Heart left ventricle (tissue), 16 donors: Measurements from ENCODE around the gene IGLON5. TPM values are rescaled to one million over a fixed set of nuclear protein-coding genes. Genes with fewer than 3 reads are reported as not detected.

ENCODE experiments used
- ATAC-seq, 4 donors: fragments of 200-7000 bp; cut with Tn5 transposase; one replicate each; pipeline ENCODE4 v1.9.1; 2020 to 2022; ENCODE audit warnings: moderate library complexity in 4 of 4, mild to moderate bottlenecking in 3 of 4, moderate number of reproducible peaks in 1 of 4
- DNase-seq, 5 donors: peaks; one replicate each; pipeline ENCODE4 v3.0.0-alpha.2; 2020
- H3K27ac ChIP-seq, 12 donors: fragments of 200-600 bp; sonication (generic) in 4 of 12; one replicate each; pipeline versions ENCODE4 v1.5.0 to v1.8.0; 2016 to 2022; ENCODE audit warnings: mild to moderate bottlenecking in 2 of 12
- H3K27me3 ChIP-seq, 9 donors: fragments of 200-600 bp; sonication (generic) in 2 of 9; one replicate each; pipeline versions ENCODE4 v1.5.1 to v1.8.0; 2016 to 2022; ENCODE audit warnings: mild to moderate bottlenecking in 3 of 9
- H3K36me3 ChIP-seq, 9 donors: fragments of 200-600 bp; sonication (generic) in 2 of 9; one replicate each; pipeline versions ENCODE4 v1.5.0 to v1.8.0; 2018 to 2022; ENCODE audit warnings: mild to moderate bottlenecking in 2 of 9
- H3K4me1 ChIP-seq, 12 donors: fragments of 200-600 bp; sonication (generic) in 4 of 12; one replicate each; pipeline versions ENCODE4 v1.5.0 to v1.8.0; 2016 to 2022; ENCODE audit warnings: mild to moderate bottlenecking in 3 of 12
- H3K4me3 ChIP-seq, 12 donors: fragments of 200-600 bp; sonication (generic) in 4 of 12; one replicate each; pipeline versions ENCODE4 v1.5.0 to v1.8.0; 2017 to 2022; ENCODE audit warnings: mild to moderate bottlenecking in 9 of 12, moderate library complexity in 4 of 12
- H3K9me3 ChIP-seq, 12 donors: fragments of 200-600 bp; sonication (generic) in 4 of 12; one replicate each; pipeline versions ENCODE4 v1.5.0 to v1.8.0; 2016 to 2022; ENCODE audit warnings: mild to moderate bottlenecking in 1 of 12
- POLR2A ChIP-seq, 2 donors: fragments of 450-650 bp; IDR thresholded peaks; one replicate each; pipeline ENCODE4 v1.6.1; 2017; ENCODE audit warnings: antibody characterized with exemption in 2 of 2, mild to moderate bottlenecking in 2 of 2, moderate library complexity in 2 of 2
- whole genome bisulfite sequencing, 4 donors: extraction: QIAGEN DNeasy Blood & Tissue Kit in 2 of 4; methylation state at CpG; one replicate each; pipeline versions ENCODE4 v1.1.5 to v1.1.7; 2013 to 2018; 5-methylcytosine and 5-hydroxymethylcytosine counted together
- intact Hi-C, 10 donors: fragments of 100-400 bp; cut with DNase I; formaldehyde crosslinking; loops; one replicate each; pipeline versions ENCODE4 v1.11.1 to v1.14.2; 2022
- polyA plus RNA-seq, 2 donors: library from polyadenylated mRNA; stranded (reverse); fragments of 200-250 nt; gene quantifications; one replicate each; pipeline ENCODE4 v1.2.3, GENCODE V29; 2013
- total RNA-seq, 9 donors: library from RNA; depleted of rRNA in 2 of 9; stranded (reverse); fragments of >200 nt in 2 of 9; fragmentation: NEBNext Ultra II Directional in 3 of 9; extraction: Animal tissue kit (Norgen Biotek cat#: 25700) in 3 of 9; gene quantifications; one replicate each; pipeline versions ENCODE4 v1.1.0 to v1.2.4, GENCODE V29; 2016 to 2023
- TF ChIP-seq, protein P1 (sequence below), 12 donors: fragments of 200-600 bp; sonication (generic) in 4 of 12; IDR thresholded peaks; one replicate each; pipeline versions ENCODE4 v1.5.0 to v1.8.0; 2018 to 2022; ENCODE audit warnings: antibody characterized with exemption in 12 of 12, mild to moderate bottlenecking in 5 of 12
- donor health status: ischemic (EF 13 %, LVEDD 7.1; RV severe dilation, severe dysfunction).
- donor health status: healthy with polysubstance abuse.
- donor health status: DM: no; HTN: yes; CAD: no.
- donor health status: DM: no; HTN: no; CAD: no.
- donor health status: ischemic (EF 25% LVEDD 6.9; RV normal size, moderate dysfunction).
- donor health status: ischemic (EF 25% LVEDD 5.7; RV mildly dilated, moderate dysfunction).
- donor health status: healthy.
- donor health status: DM: yes; HTN: yes; CAD: no.
- donor health status: ischemic (EF 35%, LVEDD 5.7; RV mildly dilated, moderate dysfunction).
- donor health status: nonischemic (EF 11% LVEDD 7.7; RV severe dilation, severe dysfunction).
- donor health status: DM: yes; HTN: yes; CAD: no.
- donor health status: PGD.
- donor health status: ischemic (EF 29% LVEDD 5.4; RV normal size, mild dysfunction).
- donor health status: nonischemic (EF 23%, LVEDD 6.1; RV moderate dilation, normal function).

IGLON5 gene
- total and polyA plus RNA-seq, 11 donors: 0.09 to 0.10 TPM; not detected in 9

DNA sequence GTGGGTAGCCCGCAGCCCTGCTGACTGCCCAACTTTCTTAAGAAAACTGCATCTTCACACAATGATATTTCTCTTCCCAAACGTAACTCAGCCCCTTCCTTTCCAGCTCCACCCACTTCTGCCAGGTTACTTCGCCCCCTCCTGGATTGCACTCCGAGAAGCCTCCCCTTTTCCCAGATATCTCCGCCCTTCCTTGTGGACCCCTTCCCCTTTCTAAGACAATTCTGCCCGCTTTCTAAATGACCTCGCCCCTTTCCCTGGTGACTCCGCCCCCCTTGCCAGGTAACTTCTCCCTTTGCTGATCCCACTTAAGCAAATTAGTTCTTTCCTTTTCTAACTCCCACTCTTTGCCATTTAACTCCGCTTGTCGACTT lies 27.9 kb downstream of the IGLON5 start:
- intact Hi-C loops: loop anchor here in 7 of 10 donors (1.0 to 10.0 kb wide), 10 partner anchors 28 to 318 kb away; partner anchors contain the start of genes C19orf84 (in 2 of the 7), ETFB (in 2 of the 7) and CLDND2 (in 1 of the 7)
- DNase-seq (no peak), ATAC-seq (no peak)
- 1% methylated on average over 10 of the region's 10 CpGs for WGBS, 4 donors
- peak overlapping the region in 10 of 12 donors; percentile 1 to 88 (median 40) for H3K27ac ChIP-seq
- H3K9me3 ChIP-seq: no peaks in the 10 kb centered on the region
- peaks cover 0 to 22% (median 12%) of the 10 kb centered on the region in 12 donors for H3K4me1 ChIP-seq
- no peaks in the 10 kb centered on the region for H3K27me3 ChIP-seq
- peaks cover 0 to 6% (median 0%) of the 10 kb centered on the region in 9 donors for H3K36me3 ChIP-seq
- peak overlapping the region; percentile 43 to 75 (median 62) for H3K4me3 ChIP-seq
- TF ChIP-seq, protein P1, sequence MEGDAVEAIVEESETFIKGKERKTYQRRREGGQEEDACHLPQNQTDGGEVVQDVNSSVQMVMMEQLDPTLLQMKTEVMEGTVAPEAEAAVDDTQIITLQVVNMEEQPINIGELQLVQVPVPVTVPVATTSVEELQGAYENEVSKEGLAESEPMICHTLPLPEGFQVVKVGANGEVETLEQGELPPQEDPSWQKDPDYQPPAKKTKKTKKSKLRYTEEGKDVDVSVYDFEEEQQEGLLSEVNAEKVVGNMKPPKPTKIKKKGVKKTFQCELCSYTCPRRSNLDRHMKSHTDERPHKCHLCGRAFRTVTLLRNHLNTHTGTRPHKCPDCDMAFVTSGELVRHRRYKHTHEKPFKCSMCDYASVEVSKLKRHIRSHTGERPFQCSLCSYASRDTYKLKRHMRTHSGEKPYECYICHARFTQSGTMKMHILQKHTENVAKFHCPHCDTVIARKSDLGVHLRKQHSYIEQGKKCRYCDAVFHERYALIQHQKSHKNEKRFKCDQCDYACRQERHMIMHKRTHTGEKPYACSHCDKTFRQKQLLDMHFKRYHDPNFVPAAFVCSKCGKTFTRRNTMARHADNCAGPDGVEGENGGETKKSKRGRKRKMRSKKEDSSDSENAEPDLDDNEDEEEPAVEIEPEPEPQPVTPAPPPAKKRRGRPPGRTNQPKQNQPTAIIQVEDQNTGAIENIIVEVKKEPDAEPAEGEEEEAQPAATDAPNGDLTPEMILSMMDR (IDR thresholded peaks at IDR 0.05): no peak
- TF ChIP-seq POLR2A (IDR thresholded peaks at IDR 0.05): no peak

GRCh38 chr19:51339687-51340656 lies 28.5 kb downstream of the IGLON5 start:
- peak; percentile 95 to 98 (median 96) for ATAC-seq
- Histone ChIP-seq H3K9me3 (no peaks in the 10 kb centered on the region), H3K4me3 (peak overlapping the region; percentile 7 to 75 (median 62)), H3K27ac (peak overlapping the region in 11 of 12 donors; percentile 24 to 88 (median 62)), H3K36me3 (peaks cover 0 to 11% (median 5%) of the 10 kb centered on the region in 9 donors), H3K4me1 (peaks cover 0 to 22% (median 12%) of the 10 kb centered on the region in 12 donors), H3K27me3 (no peaks in the 10 kb centered on the region)
- 1 to 3% (median 2%) methylated on average over 40 to 107 of the region's 107 CpGs for WGBS, 4 donors
- intact Hi-C loops: loop anchor here in 8 of 10 donors (1.0 to 10.0 kb wide), 11 partner anchors 25 to 317 kb away; partner anchors contain the start of genes C19orf84 (in 4 of the 8), ETFB (in 2 of the 8) and CLDND2 (in 1 of the 8)
- DNase-seq: peak; percentile 97 to 99 (median 98)
- peak in 1 of 2 donors; percentile 44 for TF ChIP-seq POLR2A (IDR thresholded peaks at IDR 0.05)
- TF ChIP-seq, protein P1 (IDR thresholded peaks at IDR 0.05): peak in 6 of 12 donors; percentile 28 to 47 (median 36)

- no peak for DNase-seq
- intact Hi-C loops: loop anchor here in 4 of 10 donors (2.0 to 10.0 kb wide), 2 partner anchors 24 to 54 kb away; partner anchors contain the start of gene C19orf84 (in 2 of the 4)
Measured at GRCh38 chr19:51341066-51341465, 29.6 kb downstream of the IGLON5 start.

More at GRCh38 chr19:51341066-51341465, 29.6 kb downstream of the IGLON5 start:
- 93 to 95% (median 94%) methylated on average over 11 to 18 of the region's 18 CpGs for WGBS, 4 donors
- H3K36me3 ChIP-seq: peaks cover 0 to 17% (median 11%) of the 10 kb centered on the region in 9 donors
- ATAC-seq: no peak
- peaks cover 0 to 22% (median 12%) of the 10 kb centered on the region in 12 donors for H3K4me1 ChIP-seq
- no peaks in the 10 kb centered on the region for H3K27me3 ChIP-seq
- no peaks in the 10 kb centered on the region for H3K9me3 ChIP-seq
- no peak overlapping the region for H3K4me3 ChIP-seq
- peak overlapping the region in 2 of 12 donors; percentile 71 to 88 for H3K27ac ChIP-seq
- TF ChIP-seq, protein P1 (IDR thresholded peaks at IDR 0.05): no peak
- TF ChIP-seq POLR2A (IDR thresholded peaks at IDR 0.05): no peak
